Right atrium auricular region (tissue), 2 donors: ENCODE measurements around the gene PPFIA2. TPM values are rescaled to one million over a fixed set of nuclear protein-coding genes. Genes with fewer than 3 reads are reported as not detected.

Experiments used
- DNase-seq: peaks from one replicate; pipeline ENCODE4 v3.0.0-alpha.2; 2019; ENCODE audit warnings: low spot score
- H3K27ac ChIP-seq, 2 donors: fragments of 200-600 bp; sonication (generic); 1 replicate in 1 of 2; 2 replicates in 1 of 2; pipeline ENCODE4 v1.5.1; 2016 to 2019
- H3K27me3 ChIP-seq, 2 donors: fragments of 200-600 bp; sonication (generic); one replicate each; pipeline versions ENCODE4 v1.5.1 to v1.6.0; 2017 to 2019
- H3K36me3 ChIP-seq: fragments of 200-600 bp; sonication (generic); one replicate; pipeline ENCODE4 v1.5.1; 2016
- H3K4me1 ChIP-seq, 2 donors: fragments of 200-600 bp; sonication (generic); one replicate each; pipeline versions ENCODE4 v1.5.1 to v1.6.0; 2017 to 2019
- H3K4me3 ChIP-seq, 2 donors: fragments of 200-600 bp; sonication (generic); 1 replicate in 1 of 2; 2 replicates in 1 of 2; pipeline ENCODE4 v1.5.1; 2017 to 2019; ENCODE audit warnings: mild to moderate bottlenecking in 1 of 2, moderate library complexity in 1 of 2
- H3K9me3 ChIP-seq, 2 donors: fragments of 200-600 bp; sonication (generic); one replicate each; pipeline ENCODE4 v1.5.1; 2019
- CTCF ChIP-seq, 2 donors: fragments of 200-600 bp; sonication (generic); IDR thresholded peaks; one replicate each; pipeline ENCODE4 v1.5.1; 2019; ENCODE audit warnings: antibody characterized with exemption in 2 of 2
- total RNA-seq, 2 donors: library from RNA; depleted of rRNA; stranded (reverse); fragments of >200 nt; gene quantifications; one replicate each; pipeline ENCODE4 v1.1.0, GENCODE V29; 2016

Gene PPFIA2
- total RNA-seq, 2 donors from 2014 or later, result 0.20 to 0.48 TPM

- Histone ChIP-seq H3K36me3 (no peaks in the 10 kb centered on the region), H3K4me3 (no peak overlapping the region), H3K27me3 (no peaks in the 10 kb centered on the region), H3K9me3 (no peaks in the 10 kb centered on the region), H3K4me1 (no peaks in the 10 kb centered on the region), H3K27ac (no peak overlapping the region)
- TF ChIP-seq CTCF (IDR thresholded peaks at IDR 0.05), result no peak
- DNase-seq, result no peak
These were observed 431.7 kb downstream of the PPFIA2 start for GRCh38 chr12:81327425-81327824.

DNA sequence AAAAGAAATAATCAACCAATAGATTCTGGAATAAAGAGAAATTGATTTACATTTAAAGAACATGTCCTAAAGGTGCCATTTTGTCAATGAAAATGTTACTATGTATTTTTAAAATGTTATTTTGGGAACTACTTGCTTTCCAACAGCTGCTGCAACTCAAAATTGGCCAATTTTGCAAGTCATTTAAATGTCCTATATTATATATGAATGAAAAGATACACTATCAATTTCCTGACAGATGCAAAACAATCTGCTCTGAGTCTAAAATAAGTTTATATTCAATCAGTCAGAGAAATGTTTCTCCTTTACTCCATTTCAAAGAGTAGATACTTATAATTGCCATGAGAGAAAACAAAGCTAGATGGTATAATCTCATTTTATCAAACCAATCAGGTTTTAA, 434.1 kb downstream of the PPFIA2 start:
- H3K9me3 ChIP-seq, result no peaks in the 10 kb centered on the region
- no peak overlapping the region for H3K27ac ChIP-seq
- H3K36me3 ChIP-seq, result no peaks in the 10 kb centered on the region
- H3K4me1 ChIP-seq, result no peaks in the 10 kb centered on the region
- DNase-seq, result no peak
- H3K4me3 ChIP-seq, result no peak overlapping the region
- no peaks in the 10 kb centered on the region for H3K27me3 ChIP-seq
- TF ChIP-seq CTCF (IDR thresholded peaks at IDR 0.05), result no peak

GRCh38 chr12:81314903-81315531, 444.1 kb downstream of the PPFIA2 start:
- Histone ChIP-seq H3K4me3 (no peak overlapping the region), H3K4me1 (no peaks in the 10 kb centered on the region), H3K9me3 (no peaks in the 10 kb centered on the region), H3K36me3 (no peaks in the 10 kb centered on the region), H3K27ac (no peak overlapping the region), H3K27me3 (no peaks in the 10 kb centered on the region)
- no peak for TF ChIP-seq CTCF (IDR thresholded peaks at IDR 0.05)
- no peak for DNase-seq

DNA sequence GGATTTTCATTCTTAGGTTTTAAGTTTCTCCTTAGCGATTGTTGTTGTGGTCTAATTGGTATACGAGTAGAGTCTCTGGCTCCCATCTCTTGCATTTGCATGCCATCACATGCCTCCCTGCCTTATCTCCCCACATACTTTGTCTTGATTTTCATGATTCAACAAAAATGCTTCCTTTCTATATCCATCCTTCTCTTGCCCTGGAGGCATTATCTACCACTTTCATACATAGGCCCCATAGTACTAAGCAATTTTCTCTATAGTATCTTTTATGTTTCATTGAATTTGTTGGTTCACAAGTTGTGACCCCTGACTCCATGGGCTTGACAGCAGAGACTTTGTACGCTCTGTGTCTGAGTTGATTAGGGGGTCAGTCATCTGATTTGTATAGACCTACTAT, 455.2 kb downstream of the PPFIA2 start:
- Histone ChIP-seq H3K9me3 (no peaks in the 10 kb centered on the region), H3K36me3 (no peaks in the 10 kb centered on the region), H3K27me3 (no peaks in the 10 kb centered on the region), H3K4me3 (no peak overlapping the region), H3K27ac (no peak overlapping the region), H3K4me1 (no peaks in the 10 kb centered on the region)
- DNase-seq, result no peak
- TF ChIP-seq CTCF (IDR thresholded peaks at IDR 0.05), result no peak

- no peaks in the 10 kb centered on the region for H3K36me3 ChIP-seq
- H3K9me3 ChIP-seq, result no peaks in the 10 kb centered on the region
- H3K4me3 ChIP-seq, result no peak overlapping the region
- no peaks in the 10 kb centered on the region for H3K27me3 ChIP-seq
- no peak for DNase-seq
- no peak overlapping the region for H3K27ac ChIP-seq
- H3K4me1 ChIP-seq, result no peaks in the 10 kb centered on the region
- no peak for TF ChIP-seq CTCF (IDR thresholded peaks at IDR 0.05)
These were observed 458.7 kb downstream of the PPFIA2 start for GRCh38 chr12:81300454-81300853.

DNA sequence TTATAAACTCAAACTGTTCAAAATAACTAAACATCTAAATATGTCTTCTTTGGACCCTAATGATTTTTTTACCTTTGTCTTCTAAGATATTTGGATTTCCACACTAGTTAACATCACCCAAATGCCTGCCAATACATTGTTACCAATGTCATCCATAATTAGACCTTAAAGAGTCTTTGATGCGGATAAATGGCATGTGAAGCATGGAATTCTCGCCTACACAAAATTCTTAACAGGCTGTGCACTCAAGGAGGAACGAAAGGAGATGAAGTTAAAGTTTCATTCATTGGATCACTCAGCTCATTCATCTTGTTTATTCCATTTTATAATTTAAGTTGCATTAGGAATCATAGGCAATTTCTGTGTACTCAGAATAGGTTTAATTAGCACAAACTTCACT, 461.5 kb downstream of the PPFIA2 start:
- Histone ChIP-seq H3K27me3 (no peaks in the 10 kb centered on the region), H3K4me1 (no peaks in the 10 kb centered on the region), H3K4me3 (no peak overlapping the region), H3K36me3 (no peaks in the 10 kb centered on the region), H3K9me3 (no peaks in the 10 kb centered on the region), H3K27ac (no peak overlapping the region)
- TF ChIP-seq CTCF (IDR thresholded peaks at IDR 0.05), result no peak
- no peak for DNase-seq
